Central memory CD8-positive, alpha-beta T cell (primary cell): Measurements from ENCODE around the gene ADAMTSL2.

Experiments used
- ATAC-seq: fragments of 150-1000 bp; cut with Tn5 transposase; replicated peaks from 2 replicates; pipeline ENCODE4 v1.10.0; 2022; ENCODE audit warnings: mild to moderate bottlenecking, moderate FRiP score, moderate number of reproducible peaks; ENCODE audit not compliant: poor library complexity, severe bottlenecking; ENCODE audit errors: extremely low read depth
- DNase-seq, 2 donors: peaks; one replicate each; pipeline ENCODE4 v3.0.0; 2021; ENCODE audit warnings: low spot score in 2 of 2
- H3K27ac Mint-ChIP-seq: one replicate; pipeline ENCODE4 v1.8.0; 2022; ENCODE audit warnings: low read depth, mild to moderate bottlenecking, moderate library complexity, mixed read lengths
- H3K27me3 Mint-ChIP-seq: one replicate; pipeline ENCODE4 v1.8.0; 2022; ENCODE audit warnings: mixed read lengths
- H3K36me3 Mint-ChIP-seq: one replicate; pipeline ENCODE4 v1.8.0; 2022; ENCODE audit warnings: mild to moderate bottlenecking, moderate library complexity, mixed read lengths; ENCODE audit not compliant: insufficient read depth
- H3K4me1 Mint-ChIP-seq: one replicate; pipeline ENCODE4 v1.8.0; 2022; ENCODE audit warnings: mixed read lengths
- H3K4me3 Mint-ChIP-seq: one replicate; pipeline ENCODE4 v1.8.0; 2022; ENCODE audit warnings: mild to moderate bottlenecking, moderate library complexity, mixed read lengths
- H3K9me3 Mint-ChIP-seq: one replicate; pipeline ENCODE4 v1.8.0; 2022; ENCODE audit warnings: mixed read lengths

The ADAMTSL2 gene

DNA sequence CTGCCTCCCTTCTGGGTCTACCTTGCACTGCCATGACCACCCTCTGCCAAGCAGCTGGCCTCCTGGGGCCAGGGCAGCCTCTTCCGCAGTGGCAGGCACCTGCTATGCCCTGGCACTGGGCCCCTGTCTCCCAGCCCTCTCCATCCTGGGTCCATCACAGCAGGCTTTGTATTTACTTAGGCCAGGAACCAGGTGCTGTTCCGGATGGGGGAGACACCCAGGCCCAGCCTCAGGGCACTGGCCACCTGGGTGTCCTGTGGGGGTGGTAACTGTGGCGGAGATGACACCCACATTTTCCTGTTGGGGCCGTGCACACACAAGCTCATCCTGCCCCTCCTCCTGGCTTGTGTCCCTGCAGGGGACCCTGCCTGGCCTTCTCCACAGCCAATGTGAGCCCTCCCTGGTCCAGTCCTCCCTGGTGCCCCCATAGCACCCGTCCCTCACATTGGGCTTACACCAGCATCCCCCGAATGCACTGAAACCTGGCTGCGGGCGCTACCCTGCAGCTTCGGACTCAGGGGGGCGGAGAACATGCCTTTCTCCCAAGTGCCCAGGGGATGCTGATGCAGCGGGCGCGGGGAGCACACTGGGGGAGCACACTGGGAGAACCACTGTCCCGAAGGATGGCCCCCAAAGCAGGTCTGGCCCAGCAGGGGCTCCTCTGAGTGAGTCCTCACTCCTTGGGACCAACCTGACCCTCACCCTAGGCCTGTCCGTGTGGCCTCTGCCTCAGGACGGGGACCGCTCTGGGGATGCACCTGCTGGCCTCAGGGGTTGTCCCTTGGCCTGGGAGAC lies 56.8 kb downstream of the ADAMTSL2 start:
- Mint-ChIP-seq H3K4me3 (no peak overlapping the region), H3K36me3 (no peaks in the 10 kb centered on the region), H3K27ac (no peak overlapping the region), H3K9me3 (no peaks in the 10 kb centered on the region), H3K27me3 (peaks cover 22% of the 10 kb centered on the region), H3K4me1 (no peaks in the 10 kb centered on the region)
- DNase-seq (no peak), ATAC-seq (no peak)

- DNase-seq: no peak
- Mint-ChIP-seq H3K36me3 (no peaks in the 10 kb centered on the region), H3K27me3 (peaks cover 22% of the 10 kb centered on the region), H3K9me3 (peaks cover 3% of the 10 kb centered on the region), H3K4me3 (no peak overlapping the region), H3K27ac (no peak overlapping the region), H3K4me1 (no peaks in the 10 kb centered on the region)
- no peak for ATAC-seq
Observed at GRCh38 chr9:133591985-133592384, 57.5 kb downstream of the ADAMTSL2 start.

GRCh38 chr9:133592731-133593409 lies 58.4 kb downstream of the ADAMTSL2 start:
- peaks cover 8% of the 10 kb centered on the region for H3K9me3 Mint-ChIP-seq
- no peak for DNase-seq
- H3K27ac Mint-ChIP-seq: no peak overlapping the region
- H3K27me3 Mint-ChIP-seq: peaks cover 22% of the 10 kb centered on the region
- no peaks in the 10 kb centered on the region for H3K4me1 Mint-ChIP-seq
- no peak overlapping the region for H3K4me3 Mint-ChIP-seq
- no peaks in the 10 kb centered on the region for H3K36me3 Mint-ChIP-seq
- no peak for ATAC-seq

GRCh38 chr9:133593587-133594253 lies 59.2 kb downstream of the ADAMTSL2 start:
- Mint-ChIP-seq H3K4me1 (no peaks in the 10 kb centered on the region), H3K27me3 (peaks cover 22% of the 10 kb centered on the region), H3K36me3 (no peaks in the 10 kb centered on the region), H3K27ac (no peak overlapping the region), H3K4me3 (no peak overlapping the region), H3K9me3 (peaks cover 8% of the 10 kb centered on the region)
- no peak for DNase-seq
- no peak for ATAC-seq

DNA sequence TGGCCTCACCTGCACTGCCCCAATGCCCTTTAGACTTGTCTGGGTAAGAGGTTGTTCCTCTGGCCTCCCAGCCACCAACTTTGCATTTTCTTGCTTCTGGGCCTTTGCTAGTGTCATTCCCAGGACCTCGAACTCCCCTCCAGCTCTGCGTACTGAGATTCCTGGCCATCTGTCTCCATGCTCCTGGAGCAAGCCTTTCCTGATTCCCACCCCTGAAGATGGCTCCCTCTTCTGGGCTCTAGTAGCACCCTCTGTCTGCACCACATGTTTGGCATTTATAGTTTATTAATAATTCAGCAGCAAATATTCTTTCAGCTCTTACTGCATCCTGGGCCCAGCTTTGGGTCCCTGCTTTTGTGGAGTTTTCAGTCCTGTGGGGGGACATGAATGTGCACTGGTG lies 59.8 kb downstream of the ADAMTSL2 start:
- H3K9me3 Mint-ChIP-seq: peaks cover 8% of the 10 kb centered on the region
- no peaks in the 10 kb centered on the region for H3K4me1 Mint-ChIP-seq
- ATAC-seq (no peak), DNase-seq (no peak)
- H3K4me3 Mint-ChIP-seq: no peak overlapping the region
- no peak overlapping the region for H3K27ac Mint-ChIP-seq
- no peaks in the 10 kb centered on the region for H3K36me3 Mint-ChIP-seq
- H3K27me3 Mint-ChIP-seq: peaks cover 22% of the 10 kb centered on the region

- Mint-ChIP-seq H3K36me3 (no peaks in the 10 kb centered on the region), H3K4me1 (no peaks in the 10 kb centered on the region), H3K4me3 (no peak overlapping the region), H3K27me3 (peaks cover 22% of the 10 kb centered on the region), H3K27ac (no peak overlapping the region), H3K9me3 (peaks cover 8% of the 10 kb centered on the region)
- DNase-seq (no peak), ATAC-seq (no peak)
Observed at GRCh38 chr9:133595910-133596309, 61.4 kb downstream of the ADAMTSL2 start.

DNA sequence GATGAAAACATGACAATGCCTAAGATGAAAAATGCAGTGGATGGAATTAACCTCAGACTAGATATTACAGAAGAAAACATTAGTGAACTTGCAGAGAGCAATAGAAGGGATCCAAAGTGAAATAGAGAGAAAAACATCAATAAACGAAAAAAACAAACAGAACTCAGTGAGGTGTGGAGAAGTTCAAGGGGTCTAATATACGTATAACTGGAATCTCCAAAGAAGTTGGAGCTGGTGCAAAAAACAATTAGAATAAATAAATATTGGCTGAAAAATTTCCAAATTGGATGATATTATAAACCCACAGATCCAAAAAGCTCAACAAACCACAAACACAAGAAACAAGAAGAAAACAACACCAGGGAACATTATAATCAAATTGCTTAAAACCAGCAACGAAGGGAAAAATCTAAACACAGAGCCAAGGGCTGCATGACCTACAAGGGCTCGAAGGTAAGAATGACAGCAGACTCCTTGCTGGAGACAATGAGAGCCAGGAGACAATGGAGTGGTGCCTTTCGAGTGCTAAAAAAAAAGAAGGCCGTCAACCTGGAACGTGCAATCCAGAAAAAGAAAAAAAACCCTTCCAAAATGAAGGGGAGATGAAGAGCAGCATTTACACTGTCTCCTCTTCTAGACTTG lies 62.9 kb downstream of the ADAMTSL2 start:
- H3K27ac Mint-ChIP-seq: no peak overlapping the region

DNA sequence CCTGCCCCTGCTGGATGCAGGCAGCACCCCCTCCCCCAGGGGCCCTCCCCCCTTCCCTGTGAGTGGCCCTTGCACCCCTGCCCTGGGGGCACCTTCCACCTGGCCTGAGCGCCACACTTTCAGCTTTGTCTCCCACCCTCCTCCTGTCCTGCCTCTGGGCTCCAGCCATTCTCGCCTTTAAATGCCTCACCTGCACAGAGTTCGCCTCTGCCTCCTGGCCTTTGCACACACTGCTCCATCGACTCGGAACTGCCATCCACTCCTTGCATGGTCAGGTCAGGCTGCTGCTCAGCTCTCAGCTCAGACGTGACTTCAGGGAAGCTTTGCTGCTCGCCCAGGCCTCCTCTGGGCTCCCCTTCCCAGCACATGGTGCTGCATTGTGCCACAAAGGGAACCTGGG lies 64.5 kb downstream of the ADAMTSL2 start:
- H3K27me3 Mint-ChIP-seq: peaks cover 17% of the 10 kb centered on the region
- no peaks in the 10 kb centered on the region for H3K36me3 Mint-ChIP-seq
- no peaks in the 10 kb centered on the region for H3K4me1 Mint-ChIP-seq
- H3K4me3 Mint-ChIP-seq: no peak overlapping the region
- ATAC-seq (no peak), DNase-seq (no peak)
- peaks cover 8% of the 10 kb centered on the region for H3K9me3 Mint-ChIP-seq
- H3K27ac Mint-ChIP-seq: no peak overlapping the region

More for the DNA sequence above, 62.9 kb downstream of the ADAMTSL2 start:
- no peaks in the 10 kb centered on the region for H3K36me3 Mint-ChIP-seq
- no peak overlapping the region for H3K4me3 Mint-ChIP-seq
- no peaks in the 10 kb centered on the region for H3K4me1 Mint-ChIP-seq
- DNase-seq (no peak), ATAC-seq (no peak)
- H3K9me3 Mint-ChIP-seq: peaks cover 8% of the 10 kb centered on the region
- H3K27me3 Mint-ChIP-seq: peaks cover 22% of the 10 kb centered on the region

GRCh38 chr9:133599470-133600173 lies 65.1 kb downstream of the ADAMTSL2 start:
- no peak for DNase-seq
- Mint-ChIP-seq H3K4me3 (no peak overlapping the region), H3K36me3 (no peaks in the 10 kb centered on the region), H3K27me3 (peaks cover 17% of the 10 kb centered on the region), H3K9me3 (peaks cover 8% of the 10 kb centered on the region), H3K27ac (no peak overlapping the region), H3K4me1 (peaks cover 2% of the 10 kb centered on the region)
- ATAC-seq: no peak

DNA sequence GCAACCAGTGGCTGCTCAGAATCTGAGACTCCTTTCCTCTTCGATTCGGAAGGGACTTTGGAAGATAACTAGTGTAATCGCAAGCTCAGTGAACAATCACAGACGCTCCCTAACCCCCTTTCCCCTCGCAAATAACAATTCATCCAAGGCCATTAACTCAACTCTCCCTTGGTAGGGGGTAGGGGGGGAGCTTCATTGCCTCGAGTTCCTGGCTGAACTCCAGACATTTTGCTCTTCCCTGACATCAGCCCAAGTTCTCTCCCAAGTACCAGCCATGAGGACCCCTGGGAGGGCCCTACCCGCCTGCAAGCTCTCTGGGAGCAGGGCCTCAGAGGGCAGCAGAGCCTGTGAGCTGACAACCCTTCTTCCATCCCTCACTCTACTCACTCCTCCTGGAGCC lies 66.2 kb downstream of the ADAMTSL2 start:
- Mint-ChIP-seq H3K4me1 (peaks cover 5% of the 10 kb centered on the region), H3K4me3 (no peak overlapping the region), H3K27me3 (peaks cover 25% of the 10 kb centered on the region), H3K36me3 (no peaks in the 10 kb centered on the region), H3K27ac (no peak overlapping the region), H3K9me3 (peaks cover 8% of the 10 kb centered on the region)
- ATAC-seq: no peak
- DNase-seq: no peak

GRCh38 chr9:133601746-133602145 lies 67.2 kb downstream of the ADAMTSL2 start:
- Mint-ChIP-seq H3K9me3 (peaks cover 8% of the 10 kb centered on the region), H3K27me3 (peaks cover 35% of the 10 kb centered on the region), H3K27ac (no peak overlapping the region), H3K4me1 (peaks cover 5% of the 10 kb centered on the region), H3K36me3 (no peaks in the 10 kb centered on the region), H3K4me3 (no peak overlapping the region)
- no peak for ATAC-seq
- no peak for DNase-seq

- H3K27me3 Mint-ChIP-seq: peaks cover 41% of the 10 kb centered on the region
- no peak for ATAC-seq
- H3K9me3 Mint-ChIP-seq: peaks cover 2% of the 10 kb centered on the region
- no peak for DNase-seq
- no peak overlapping the region for H3K4me3 Mint-ChIP-seq
- no peaks in the 10 kb centered on the region for H3K36me3 Mint-ChIP-seq
- peaks cover 5% of the 10 kb centered on the region for H3K4me1 Mint-ChIP-seq
- H3K27ac Mint-ChIP-seq: no peak overlapping the region
Observed at GRCh38 chr9:133602277-133602676, 67.8 kb downstream of the ADAMTSL2 start.
